Measurements from ENCODE around the gene CCNJL.

GRCh38 chr5:160290751-160291150, 21.6 kb downstream of the CCNJL start:
- TF ChIP-seq CTCF (optimal IDR thresholded peaks at IDR 0.05 in 1 of 3, IDR thresholded peaks at IDR 0.05 in 1 of 3, conservative IDR thresholded peaks at IDR 0.05 in 1 of 3; ENCODE audit: extremely low read depth in 1 of 3, insufficient read depth in 2 of 3, low read length in 3 of 3) (no peak), EZH2 (IDR thresholded peaks at IDR 0.05; ENCODE audit: low read length) (no peak)

Measured in keratinocyte (primary cell).